ENCODE measurements around the gene NR4A3. TPM values are rescaled to one million over a fixed set of nuclear protein-coding genes. Genes with fewer than 3 reads are reported as not detected.

Gene NR4A3
- total RNA-seq, 1 experiment from 2014 or later, result 37.7 TPM

DNA sequence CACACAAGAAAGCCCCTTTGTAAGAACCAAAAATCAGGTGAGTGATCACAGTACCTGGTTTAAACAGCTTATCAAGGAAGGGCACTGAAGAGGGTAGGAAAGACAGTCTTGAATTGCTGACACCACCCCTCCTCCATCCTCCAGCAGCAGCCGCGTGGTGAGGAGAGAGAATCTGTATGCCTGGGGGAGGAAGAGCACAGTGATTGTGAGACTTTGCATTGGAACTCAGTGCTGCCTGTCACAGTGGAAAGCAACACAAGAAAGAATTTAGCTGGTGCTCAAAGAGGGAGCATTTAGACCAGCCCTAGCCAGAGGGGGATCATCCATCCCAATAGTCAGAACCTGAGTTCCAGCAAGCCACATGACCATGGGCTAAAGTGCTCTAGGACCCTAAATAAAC, 73.1 kb downstream of the NR4A3 start:
- in situ Hi-C loops (cut with HindIII; ENCODE audit: low pct_unique_long_range_greater_than_20kb, low sequenced_read_pairs), result no loop called here

DNA sequence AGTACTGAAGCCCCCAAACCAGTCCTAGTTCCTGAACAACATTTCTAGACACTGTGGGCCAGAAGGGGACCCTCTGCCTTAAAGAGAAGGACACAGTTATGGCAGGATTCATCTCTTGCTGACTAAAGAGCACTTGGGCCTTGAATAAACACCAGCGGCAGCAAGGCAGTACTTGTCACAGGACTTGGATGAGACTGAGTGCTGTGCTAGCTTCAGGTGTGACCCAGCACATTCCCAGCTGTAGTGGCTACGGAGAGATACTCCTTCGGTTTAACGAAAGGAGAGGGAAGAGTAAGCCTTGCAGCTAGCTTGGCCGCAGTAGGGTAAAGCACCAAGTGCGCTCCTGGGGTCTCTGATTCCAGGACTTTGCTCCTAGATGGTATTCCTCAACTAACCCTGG, 73.8 kb downstream of the NR4A3 start:
- in situ Hi-C loops (cut with HindIII; ENCODE audit: low pct_unique_long_range_greater_than_20kb, low sequenced_read_pairs), result no loop called here
- no peak for DNase-seq (ENCODE audit: low read depth, low spot score)

More for the DNA sequence above, 73.1 kb downstream of the NR4A3 start:
- DNase-seq (ENCODE audit: low read depth, low spot score), result no peak

DNA sequence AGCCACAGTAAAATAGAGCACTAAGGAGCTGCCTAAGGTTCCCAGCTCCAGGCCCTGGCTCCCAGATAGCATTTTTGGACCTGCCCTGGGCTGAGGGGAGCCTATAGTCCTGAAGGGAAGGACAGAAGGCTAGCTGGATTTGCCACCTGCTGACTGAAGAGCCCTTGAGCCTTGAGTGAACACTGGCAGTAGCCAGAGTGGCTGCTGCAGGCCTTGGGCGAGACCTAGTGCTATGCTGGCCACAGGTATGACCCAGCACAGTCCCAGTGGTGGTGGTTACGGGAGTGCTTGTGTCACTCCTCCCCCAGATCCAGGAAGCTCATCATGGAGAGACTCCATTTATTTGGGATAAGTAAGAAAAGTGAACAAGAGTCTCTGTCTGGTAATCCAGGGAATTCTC, 74.4 kb downstream of the NR4A3 start:
- DNase-seq (ENCODE audit: low read depth, low spot score), result no peak
- in situ Hi-C loops (cut with HindIII; ENCODE audit: low pct_unique_long_range_greater_than_20kb, low sequenced_read_pairs), result no loop called here

DNA sequence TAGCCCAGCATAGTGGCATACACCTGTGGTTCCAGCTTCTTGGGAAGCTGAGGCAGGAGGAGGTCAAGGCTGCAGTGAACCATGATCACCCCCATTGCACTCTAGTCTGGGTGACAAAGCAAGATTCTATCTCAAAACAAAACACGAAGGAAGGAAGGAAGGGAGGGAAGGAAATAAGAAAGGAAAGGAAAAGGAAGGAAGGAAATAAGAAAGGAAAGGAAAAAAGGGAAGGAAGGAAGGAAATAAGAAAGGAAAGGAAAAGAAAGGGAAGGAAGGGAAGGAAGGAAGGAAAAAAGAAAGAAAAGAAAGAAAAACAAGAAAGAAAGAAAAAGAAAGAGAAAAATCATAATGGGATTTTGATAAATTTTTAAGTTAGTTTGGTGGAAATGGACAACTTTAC, 81.7 kb downstream of the NR4A3 start:
- in situ Hi-C loops (cut with HindIII; ENCODE audit: low pct_unique_long_range_greater_than_20kb, low sequenced_read_pairs), result no loop called here
- DNase-seq (ENCODE audit: low read depth, low spot score), result no peak

DNA sequence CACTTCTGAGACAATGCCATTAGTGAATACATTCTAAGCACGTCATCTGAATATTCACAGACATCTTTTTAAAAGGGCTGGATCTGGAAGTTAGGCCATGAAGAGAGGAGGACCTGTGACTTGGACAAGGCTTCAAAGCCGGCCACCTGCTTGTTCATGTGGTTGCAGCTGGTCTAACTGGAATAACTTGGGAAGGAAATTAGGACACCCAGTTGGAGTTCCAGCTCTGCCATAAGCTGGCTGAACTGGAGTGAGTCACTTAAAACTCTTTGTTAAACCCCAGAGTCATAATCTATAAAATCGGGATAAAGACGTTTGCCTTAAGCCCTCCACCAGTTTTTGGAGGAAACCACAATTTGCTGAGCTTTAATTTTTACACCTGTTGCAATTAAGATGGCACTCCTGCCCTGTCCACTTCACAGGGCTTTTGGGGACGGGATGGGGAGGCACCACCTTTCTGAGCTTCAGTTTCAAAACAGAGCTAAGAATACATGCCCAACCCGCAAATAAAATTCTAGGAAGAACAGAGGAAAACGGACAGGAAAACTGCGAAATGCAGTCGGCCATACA, 84.2 kb downstream of the NR4A3 start:
- in situ Hi-C loops (cut with HindIII; ENCODE audit: low pct_unique_long_range_greater_than_20kb, low sequenced_read_pairs), result no loop called here
- DNase-seq (ENCODE audit: low read depth, low spot score), result no peak

DNA sequence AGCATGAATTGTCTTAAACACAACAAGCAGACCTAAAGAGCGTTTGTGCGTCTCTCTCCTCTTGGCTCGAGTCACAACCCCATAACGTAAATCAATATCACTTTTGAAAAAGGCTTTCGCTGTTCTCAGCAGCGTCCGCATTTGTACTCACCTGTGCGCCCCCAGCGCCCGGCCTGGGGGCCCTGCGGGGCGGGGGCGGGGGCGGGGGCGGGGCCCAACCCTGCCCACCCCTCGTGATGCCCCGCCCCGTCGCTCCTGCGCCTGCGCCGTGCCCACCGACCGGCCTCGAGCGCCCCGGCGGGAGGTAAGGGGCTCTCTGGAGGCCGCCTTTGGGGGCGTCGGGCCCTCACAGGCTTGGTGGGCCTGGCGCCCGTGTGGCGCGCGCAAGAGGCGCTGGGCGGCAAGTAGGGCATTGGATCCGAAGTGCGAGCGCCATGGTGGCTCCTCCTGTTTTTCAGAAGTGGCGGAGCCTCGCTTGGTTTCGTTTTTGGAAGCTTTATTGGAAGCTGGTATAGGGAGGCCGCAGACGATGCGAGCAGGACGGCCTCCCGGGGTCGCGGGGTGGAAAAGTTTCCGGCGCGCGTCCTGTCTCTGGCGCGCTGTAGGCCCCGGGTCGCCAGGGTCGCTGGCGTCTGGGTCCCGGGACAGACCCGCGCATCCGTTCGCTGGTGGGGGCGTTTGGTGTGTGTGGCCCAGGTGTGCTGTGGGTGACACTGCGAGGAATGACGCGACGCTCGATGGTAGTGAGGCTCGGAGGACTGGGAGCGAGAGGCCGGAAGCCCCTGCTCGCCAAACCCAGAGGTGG, 84.9 kb downstream of the NR4A3 start, which contains the start of gene STX17:
Gene STX17, plus strand, starts transcription at position 252 of the 805 bp plus-strand sequence. CDS start 8,586 bp downstream, outside the sequence.
- DNase-seq (ENCODE audit: low read depth, low spot score), result peak; percentile 76
- in situ Hi-C loops (cut with HindIII; ENCODE audit: low pct_unique_long_range_greater_than_20kb, low sequenced_read_pairs), result no loop called here

DNA sequence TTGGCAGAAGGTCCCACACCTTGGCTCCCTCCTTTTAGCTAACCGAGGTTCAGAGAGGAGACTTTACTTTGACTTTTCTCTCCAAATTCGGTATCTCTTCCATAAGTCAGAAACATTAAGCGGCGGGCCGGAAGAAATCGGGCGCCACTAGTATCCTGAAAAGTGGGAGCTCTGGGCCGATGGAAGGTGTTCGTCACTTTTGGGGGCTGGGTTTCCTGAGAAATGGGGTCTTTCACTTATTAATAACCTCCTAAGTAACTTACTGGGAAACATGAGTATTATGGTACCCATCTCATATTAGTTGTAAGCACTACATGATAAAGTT, 85.5 kb downstream of the NR4A3 start:
- DNase-seq (ENCODE audit: low read depth, low spot score), result no peak
- in situ Hi-C loops (cut with HindIII; ENCODE audit: low pct_unique_long_range_greater_than_20kb, low sequenced_read_pairs), result no loop called here

DNA sequence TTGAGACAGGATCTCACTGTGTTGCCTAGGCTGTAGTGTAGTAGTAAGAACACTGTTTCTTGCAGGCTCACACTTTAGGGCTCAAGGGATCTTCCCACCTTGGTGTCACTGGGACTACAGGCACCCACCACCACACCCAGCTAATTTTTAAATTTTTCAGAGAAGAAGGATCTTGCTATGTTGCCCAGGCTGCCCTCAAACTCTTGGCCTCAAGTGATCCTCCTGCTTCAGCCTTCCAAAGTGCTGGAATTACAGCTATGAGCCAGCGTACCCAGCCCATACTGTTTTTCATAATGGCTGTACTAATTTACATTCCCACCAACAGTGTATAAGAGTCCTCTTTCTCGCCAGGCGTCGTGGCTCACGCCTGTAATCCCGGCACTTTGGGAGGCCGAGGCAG, 89.9 kb downstream of the NR4A3 start:
- no peak for DNase-seq (ENCODE audit: low read depth, low spot score)
- in situ Hi-C loops (cut with HindIII; ENCODE audit: low pct_unique_long_range_greater_than_20kb, low sequenced_read_pairs), result loop anchor here (5.0 kb wide), 1 partner anchor 36 kb away; no protein-coding TSS in a partner anchor

Other genes starting within 250 kb of the NR4A3 start
- 15.2 and 18.0 TPM in 2 replicates for gene STX17, start 84.8 kb downstream of the NR4A3 start, total RNA-seq (2014; rRNA removed; shearing (Covaris generic))